HUES6 (cell line): ENCODE results near the gene COL5A1.

Experiments
- H3K27ac ChIP-seq: 2 replicates; pipeline ENCODE4 v1.7.0; 2013; ENCODE audit warnings: low read depth, mild to moderate bottlenecking, low read length, inconsistent platforms
- H3K27me3 ChIP-seq: 2 replicates; pipeline ENCODE4 v1.6.1; 2013; ENCODE audit warnings: low read length; ENCODE audit not compliant: control insufficient read depth, insufficient read depth
- H3K36me3 ChIP-seq: 2 replicates; pipeline ENCODE4 v1.6.1; 2013; ENCODE audit warnings: low read length; ENCODE audit not compliant: control insufficient read depth, insufficient read depth
- H3K4me1 ChIP-seq: 2 replicates; pipeline ENCODE4 v1.6.1; 2013; ENCODE audit warnings: low read length; ENCODE audit not compliant: control insufficient read depth, insufficient read depth
- H3K4me3 ChIP-seq: 2 replicates; pipeline ENCODE4 v1.5.1; 2013; ENCODE audit warnings: low read depth, low read length
- H3K9ac ChIP-seq: one replicate; pipeline ENCODE4 v1.6.1; 2013; ENCODE audit warnings: mild to moderate bottlenecking, low read length
- H3K9me3 ChIP-seq: 2 replicates; pipeline ENCODE4 v1.6.1; 2013; ENCODE audit warnings: low read depth, low read length; ENCODE audit not compliant: control insufficient read depth, insufficient read depth

COL5A1 gene

GRCh38 chr9:134834957-134835419 is 193.4 kb downstream of the COL5A1 start:
- Histone ChIP-seq H3K4me3 (no peak overlapping the region), H3K9ac (no peak overlapping the region), H3K36me3 (peaks cover 16% of the 10 kb centered on the region; the same call in 1 of the 2 replicates), H3K27me3 (no peaks in the 10 kb centered on the region), H3K27ac (no peak overlapping the region), H3K9me3 (no peaks in the 10 kb centered on the region), H3K4me1 (no peaks in the 10 kb centered on the region)

- Histone ChIP-seq H3K36me3 (peaks cover 16% of the 10 kb centered on the region; the same call in 1 of the 2 replicates), H3K27me3 (no peaks in the 10 kb centered on the region), H3K4me3 (no peak overlapping the region), H3K9ac (no peak overlapping the region), H3K9me3 (no peaks in the 10 kb centered on the region), H3K27ac (no peak overlapping the region), H3K4me1 (no peaks in the 10 kb centered on the region)
Measured at GRCh38 chr9:134835448-134835847, 193.8 kb downstream of the COL5A1 start.

- H3K4me1 ChIP-seq, result no peaks in the 10 kb centered on the region
- no peak overlapping the region for H3K9ac ChIP-seq
- H3K27me3 ChIP-seq, result no peaks in the 10 kb centered on the region
- H3K27ac ChIP-seq, result no peak overlapping the region
- H3K9me3 ChIP-seq, result no peaks in the 10 kb centered on the region
- no peak overlapping the region for H3K4me3 ChIP-seq
- H3K36me3 ChIP-seq, result peaks cover 16% of the 10 kb centered on the region; the same call in 1 of the 2 replicates
Measured at GRCh38 chr9:134835987-134836386, 194.4 kb downstream of the COL5A1 start.

- H3K4me1 ChIP-seq, result no peaks in the 10 kb centered on the region
- no peak overlapping the region for H3K4me3 ChIP-seq
- no peak overlapping the region for H3K27ac ChIP-seq
- no peak overlapping the region for H3K9ac ChIP-seq
- H3K9me3 ChIP-seq, result no peaks in the 10 kb centered on the region
- H3K27me3 ChIP-seq, result no peaks in the 10 kb centered on the region
- H3K36me3 ChIP-seq, result peaks cover 18% of the 10 kb centered on the region; the same call in 1 of the 2 replicates
Measured at GRCh38 chr9:134836406-134836970, 194.9 kb downstream of the COL5A1 start.

- Histone ChIP-seq H3K27me3 (no peaks in the 10 kb centered on the region), H3K9ac (no peak overlapping the region), H3K36me3 (peaks cover 22% of the 10 kb centered on the region; the same call in 1 of the 2 replicates)
Measured at GRCh38 chr9:134837529-134837928, 195.9 kb downstream of the COL5A1 start.

GRCh38 chr9:134838651-134839454 is 197.2 kb downstream of the COL5A1 start:
- Histone ChIP-seq H3K4me3 (no peak overlapping the region), H3K27ac (no peak overlapping the region), H3K9me3 (no peaks in the 10 kb centered on the region), H3K36me3 (peaks cover 15% of the 10 kb centered on the region; the same call in 1 of the 2 replicates), H3K27me3 (no peaks in the 10 kb centered on the region), H3K4me1 (no peaks in the 10 kb centered on the region), H3K9ac (no peak overlapping the region)

More at GRCh38 chr9:134837529-134837928, 195.9 kb downstream of the COL5A1 start:
- Histone ChIP-seq H3K27ac (no peak overlapping the region), H3K9me3 (no peaks in the 10 kb centered on the region), H3K4me3 (no peak overlapping the region), H3K4me1 (no peaks in the 10 kb centered on the region)

- H3K9ac ChIP-seq, result no peak overlapping the region
- no peak overlapping the region for H3K27ac ChIP-seq
- no peak overlapping the region for H3K4me3 ChIP-seq
- no peaks in the 10 kb centered on the region for H3K9me3 ChIP-seq
- H3K36me3 ChIP-seq, result peaks cover 11% of the 10 kb centered on the region; the same call in 1 of the 2 replicates
- H3K27me3 ChIP-seq, result no peaks in the 10 kb centered on the region
- no peaks in the 10 kb centered on the region for H3K4me1 ChIP-seq
Measured at GRCh38 chr9:134839455-134840125, 198.0 kb downstream of the COL5A1 start.

GRCh38 chr9:134840511-134840910 is 198.9 kb downstream of the COL5A1 start:
- H3K27me3 ChIP-seq, result no peaks in the 10 kb centered on the region
- no peak overlapping the region for H3K4me3 ChIP-seq
- H3K9ac ChIP-seq, result no peak overlapping the region
- no peaks in the 10 kb centered on the region for H3K9me3 ChIP-seq
- no peaks in the 10 kb centered on the region for H3K4me1 ChIP-seq
- H3K36me3 ChIP-seq, result peaks cover 11% of the 10 kb centered on the region; the same call in 1 of the 2 replicates
- no peak overlapping the region for H3K27ac ChIP-seq

- H3K9ac ChIP-seq, result no peak overlapping the region
- H3K36me3 ChIP-seq, result peaks cover 11% of the 10 kb centered on the region; the same call in 1 of the 2 replicates
- no peaks in the 10 kb centered on the region for H3K9me3 ChIP-seq
- H3K4me1 ChIP-seq, result no peaks in the 10 kb centered on the region
- no peaks in the 10 kb centered on the region for H3K27me3 ChIP-seq
- no peak overlapping the region for H3K27ac ChIP-seq
- no peak overlapping the region for H3K4me3 ChIP-seq
Measured at GRCh38 chr9:134841180-134841904, 199.7 kb downstream of the COL5A1 start.

- H3K9ac ChIP-seq, result no peak overlapping the region
- H3K27ac ChIP-seq, result no peak overlapping the region
- H3K9me3 ChIP-seq, result no peaks in the 10 kb centered on the region; the same call in 1 of the 2 replicates
- H3K27me3 ChIP-seq, result no peaks in the 10 kb centered on the region
- no peaks in the 10 kb centered on the region for H3K4me1 ChIP-seq
- no peak overlapping the region for H3K4me3 ChIP-seq
- H3K36me3 ChIP-seq, result peaks cover 6% of the 10 kb centered on the region; the same call in 1 of the 2 replicates
Measured at GRCh38 chr9:134842321-134842720, 200.7 kb downstream of the COL5A1 start.
